Stimulated activated CD8-positive, alpha-beta memory T cell treated with anti-CD3 and anti-CD28 coated beads, Interleukin-12 subunit alpha, Interleukin-12 subunit beta, amount 100 ng/mL, for 24 hours (primary cell): ENCODE results near the gene RND1.

ENCODE experiments used
- DNase-seq: peaks from one replicate; pipeline ENCODE4 v3.0.0-alpha.2; 2020; ENCODE audit errors: extremely low read depth

RND1 gene

DNA sequence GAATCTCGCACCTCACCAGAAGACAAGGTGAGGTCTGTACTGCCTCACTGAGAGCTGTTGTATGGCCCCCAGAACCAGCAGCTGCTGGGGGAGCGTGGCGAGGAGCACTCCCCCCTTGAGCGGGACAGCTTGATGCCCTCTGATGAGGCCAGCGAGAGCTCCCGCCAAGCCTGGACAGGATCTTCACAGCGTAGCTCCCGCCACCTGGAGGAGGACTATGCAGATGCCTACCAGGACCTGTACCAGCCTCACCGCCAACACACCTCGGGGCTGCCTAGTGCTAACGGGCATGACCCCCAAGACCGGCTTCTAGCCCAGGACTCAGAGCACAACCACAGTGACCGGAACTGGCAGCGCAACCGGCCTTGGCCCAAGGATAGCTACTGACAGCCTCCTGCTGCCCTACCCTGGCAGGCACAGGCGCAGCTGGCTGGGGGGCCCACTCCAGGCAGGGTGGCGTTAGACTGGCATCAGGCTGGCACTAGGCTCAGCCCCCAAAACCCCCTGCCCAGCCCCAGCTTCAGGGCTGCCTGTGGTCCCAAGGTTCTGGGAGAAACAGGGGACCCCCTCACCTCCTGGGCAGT, 38.1 kb downstream of the RND1 start:
- DNase-seq = no peak

DNA sequence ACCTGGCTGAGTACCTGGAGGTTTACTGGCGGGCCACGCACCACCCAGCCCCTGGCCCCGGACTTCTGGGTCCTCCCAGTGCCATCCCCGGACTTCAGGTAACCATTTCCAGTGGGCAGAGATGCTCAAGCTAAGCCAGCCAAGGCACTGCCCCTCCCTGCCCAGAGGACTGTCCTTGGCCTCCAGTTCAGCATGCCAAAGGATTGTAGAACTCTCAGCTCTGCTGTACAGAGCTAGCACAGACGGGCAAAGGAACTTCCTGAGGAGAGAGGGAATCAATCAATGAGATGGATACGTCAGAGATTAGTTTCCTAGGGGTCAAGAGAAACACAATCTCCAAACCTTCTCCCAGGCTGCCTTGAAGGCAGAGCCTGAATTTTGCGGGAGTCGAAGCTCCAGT, 38.6 kb downstream of the RND1 start:
- DNase-seq = no peak

DNA sequence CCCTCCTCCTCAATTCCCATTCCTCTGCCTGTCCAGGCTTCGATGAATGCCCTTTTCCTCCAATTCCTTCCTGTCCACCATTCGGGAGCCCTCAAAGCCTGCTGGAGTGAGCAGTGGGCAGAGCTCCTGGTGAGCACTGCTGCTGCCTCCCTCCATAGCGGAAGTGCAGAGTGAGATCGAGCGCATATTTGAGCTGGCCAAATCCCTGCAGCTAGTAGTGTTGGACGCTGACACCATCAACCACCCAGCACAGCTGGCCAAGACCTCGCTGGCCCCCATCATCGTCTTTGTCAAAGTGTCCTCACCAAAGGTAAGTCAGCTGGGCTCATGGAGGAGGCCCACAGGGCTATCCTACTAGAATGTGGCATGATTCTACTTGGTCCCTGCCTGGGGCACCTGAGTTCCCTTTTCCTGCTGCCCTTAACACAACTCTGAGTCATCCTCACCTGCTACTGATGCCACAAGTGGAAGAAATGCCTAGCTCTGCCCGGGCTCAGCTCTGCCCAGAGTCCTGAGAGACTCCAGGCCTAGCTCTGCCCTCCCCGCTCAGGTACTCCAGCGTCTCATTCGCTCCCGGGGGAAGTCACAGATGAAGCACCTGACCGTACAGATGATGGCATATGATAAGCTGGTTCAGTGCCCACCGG, 39.3 kb downstream of the RND1 start:
- DNase-seq = no peak

DNA sequence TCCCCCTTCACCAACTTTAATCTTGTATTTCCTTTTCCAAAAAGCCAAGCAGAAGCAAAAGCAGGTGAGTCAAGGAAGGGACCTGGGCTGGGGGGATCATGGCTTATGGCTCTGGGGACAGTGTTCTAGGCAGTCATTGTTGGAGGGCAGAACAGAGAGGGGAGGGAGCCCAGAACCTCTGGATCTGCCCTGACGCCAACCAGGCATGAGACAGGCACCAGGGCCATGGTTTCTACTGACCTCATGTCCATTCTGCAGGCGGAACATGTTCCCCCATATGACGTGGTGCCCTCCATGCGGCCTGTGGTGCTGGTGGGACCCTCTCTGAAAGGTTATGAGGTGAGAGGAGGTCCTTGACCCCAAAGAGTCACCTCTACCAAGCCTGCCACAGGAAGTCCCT, 40.8 kb downstream of the RND1 start:
- no peak for DNase-seq

DNA sequence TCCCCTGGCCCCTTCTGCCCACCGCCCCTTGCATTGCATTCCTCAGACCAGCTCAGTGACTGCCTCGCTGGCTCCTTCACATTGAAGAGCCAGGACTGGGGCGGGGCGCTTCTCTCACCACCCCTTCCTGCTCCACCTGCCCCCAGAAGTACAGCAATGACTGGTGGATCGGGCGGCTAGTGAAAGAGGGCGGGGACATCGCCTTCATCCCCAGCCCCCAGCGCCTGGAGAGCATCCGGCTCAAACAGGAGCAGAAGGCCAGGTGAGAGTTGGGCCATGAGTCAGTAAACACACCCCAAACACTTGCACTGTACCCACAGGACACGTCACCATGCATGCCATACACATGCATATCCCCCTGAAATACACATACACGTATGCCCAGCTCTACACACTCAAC, 41.6 kb downstream of the RND1 start:
- DNase-seq = no peak

DNA sequence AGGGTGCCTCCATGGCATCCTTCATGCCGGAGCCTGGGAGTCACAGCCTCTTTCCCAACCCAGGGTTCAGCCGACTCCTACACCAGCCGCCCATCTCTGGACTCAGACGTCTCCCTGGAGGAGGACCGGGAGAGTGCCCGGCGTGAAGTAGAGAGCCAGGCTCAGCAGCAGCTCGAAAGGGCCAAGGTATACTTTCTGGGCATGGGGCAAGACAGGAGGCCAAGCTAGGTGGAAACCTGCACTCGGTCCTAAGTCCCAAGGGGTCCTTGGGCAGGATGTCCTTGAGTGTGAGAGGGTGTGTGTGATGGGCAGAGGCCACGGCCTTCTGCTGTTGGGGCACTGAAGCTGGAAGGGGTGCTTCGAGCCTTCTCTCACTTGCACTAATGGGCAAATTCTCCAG, 42.4 kb downstream of the RND1 start:
- DNase-seq = no peak

DNA sequence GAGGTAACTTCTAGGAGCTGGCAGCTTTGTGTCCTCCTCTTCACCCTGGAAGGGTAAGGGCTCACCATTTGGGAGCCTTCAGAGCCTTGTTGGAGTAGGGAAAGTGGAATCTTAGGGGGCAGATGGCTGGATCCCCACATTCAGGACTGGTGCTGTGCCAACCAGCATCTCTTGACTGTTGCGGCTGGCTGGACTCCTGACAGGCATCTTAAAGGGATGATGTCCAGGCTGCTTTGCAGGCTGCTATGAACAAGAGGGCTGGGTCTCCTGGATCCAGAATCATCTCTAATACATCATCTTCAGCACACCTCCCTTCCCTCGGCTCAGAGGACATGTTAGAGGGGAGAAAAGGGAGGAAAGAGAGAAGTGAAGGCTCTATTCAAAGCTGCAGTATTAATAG, 43.0 kb downstream of the RND1 start:
- no peak for DNase-seq

DNA sequence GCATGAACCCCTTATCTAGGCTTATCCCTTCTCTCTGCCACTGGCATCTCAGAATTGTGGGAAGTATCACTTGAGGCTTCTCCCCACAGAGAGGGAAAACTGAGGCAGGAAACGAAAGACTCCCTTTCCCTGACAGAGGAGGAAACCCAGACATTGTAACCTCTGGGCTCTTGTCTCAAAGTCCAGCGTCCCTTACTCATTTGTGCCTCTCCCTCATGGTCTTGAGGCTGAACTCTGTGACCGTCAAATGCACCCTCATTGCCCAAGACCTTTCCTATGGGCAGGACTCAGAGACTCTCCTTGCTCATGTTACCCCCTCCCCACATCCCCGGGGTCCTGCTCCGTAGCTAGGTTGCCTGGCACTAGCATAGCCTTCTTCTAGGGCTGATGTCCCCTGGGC, 43.5 kb downstream of the RND1 start:
- no peak for DNase-seq

DNA sequence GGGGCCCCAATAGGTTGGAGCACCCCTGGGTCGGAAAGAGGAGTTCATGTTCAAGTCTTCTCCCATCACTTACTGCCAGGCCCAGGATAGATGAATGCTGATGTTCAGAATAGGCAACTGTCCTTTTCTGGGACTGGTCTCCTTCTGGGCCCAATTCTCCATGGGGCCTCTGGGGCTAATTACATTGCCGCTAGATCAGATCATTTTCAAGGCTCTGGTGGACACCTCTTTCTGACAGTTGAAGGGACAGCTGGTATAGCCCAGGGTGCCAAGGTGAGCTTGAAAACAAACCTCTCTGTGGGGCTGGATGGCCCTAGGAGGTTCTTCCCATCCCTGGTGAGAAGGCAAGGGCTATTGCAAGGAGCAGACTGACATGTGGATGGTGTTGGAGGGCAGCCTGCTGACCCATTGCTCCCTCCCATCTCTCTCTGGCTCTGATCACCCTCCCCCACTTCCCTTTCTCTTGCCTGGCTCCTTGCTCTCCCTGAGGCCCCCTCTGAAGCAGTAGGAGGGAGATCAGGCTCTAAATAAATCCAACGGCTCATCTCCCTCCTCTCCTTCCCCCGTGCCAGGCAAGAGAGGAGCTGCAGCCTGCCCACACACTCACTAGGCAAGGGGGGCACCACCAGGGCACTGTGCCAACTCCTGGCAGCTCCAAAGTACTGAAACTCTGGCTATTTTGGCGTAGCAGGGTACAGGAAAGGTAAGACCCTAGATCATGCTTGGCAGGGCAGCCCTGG, 45.5 kb downstream of the RND1 start:
- no peak for DNase-seq

DNA sequence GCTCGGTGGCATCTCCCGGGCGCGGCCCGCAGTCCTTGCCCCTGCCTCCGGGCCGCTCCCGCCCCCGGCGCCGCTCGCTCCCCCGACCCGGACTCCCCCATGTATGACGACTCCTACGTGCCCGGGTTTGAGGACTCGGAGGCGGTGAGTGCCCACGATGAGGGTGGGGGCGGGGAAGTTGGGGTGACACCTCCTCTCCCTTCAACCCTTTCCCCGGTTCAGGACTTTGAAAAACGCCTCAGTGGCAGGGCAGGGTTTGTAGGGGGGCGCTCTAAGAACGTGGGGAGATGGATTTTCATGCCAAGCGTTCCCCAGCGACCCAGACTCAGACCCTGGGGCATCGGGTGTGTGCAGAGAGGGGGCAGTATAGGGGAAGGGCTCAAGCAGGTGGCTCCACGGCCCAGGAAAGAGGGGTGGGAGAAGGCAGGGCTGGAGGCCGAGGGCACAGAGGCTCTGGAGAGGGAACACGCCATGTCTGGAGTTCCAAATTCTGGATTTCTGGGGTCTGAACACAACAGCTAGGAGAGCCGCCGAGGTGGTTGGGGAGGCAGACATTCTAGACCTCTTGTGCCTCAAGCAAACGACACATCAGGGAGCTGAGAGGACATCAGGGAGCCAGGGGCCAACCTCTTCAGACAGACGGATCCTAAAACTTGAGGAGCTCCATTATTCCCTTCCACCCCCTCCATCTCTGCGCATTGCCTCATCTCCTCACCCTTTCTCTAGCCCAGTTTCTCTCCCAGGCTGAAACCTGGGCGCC, 46.7 kb downstream of the RND1 start:
- DNase-seq = no peak

DNA sequence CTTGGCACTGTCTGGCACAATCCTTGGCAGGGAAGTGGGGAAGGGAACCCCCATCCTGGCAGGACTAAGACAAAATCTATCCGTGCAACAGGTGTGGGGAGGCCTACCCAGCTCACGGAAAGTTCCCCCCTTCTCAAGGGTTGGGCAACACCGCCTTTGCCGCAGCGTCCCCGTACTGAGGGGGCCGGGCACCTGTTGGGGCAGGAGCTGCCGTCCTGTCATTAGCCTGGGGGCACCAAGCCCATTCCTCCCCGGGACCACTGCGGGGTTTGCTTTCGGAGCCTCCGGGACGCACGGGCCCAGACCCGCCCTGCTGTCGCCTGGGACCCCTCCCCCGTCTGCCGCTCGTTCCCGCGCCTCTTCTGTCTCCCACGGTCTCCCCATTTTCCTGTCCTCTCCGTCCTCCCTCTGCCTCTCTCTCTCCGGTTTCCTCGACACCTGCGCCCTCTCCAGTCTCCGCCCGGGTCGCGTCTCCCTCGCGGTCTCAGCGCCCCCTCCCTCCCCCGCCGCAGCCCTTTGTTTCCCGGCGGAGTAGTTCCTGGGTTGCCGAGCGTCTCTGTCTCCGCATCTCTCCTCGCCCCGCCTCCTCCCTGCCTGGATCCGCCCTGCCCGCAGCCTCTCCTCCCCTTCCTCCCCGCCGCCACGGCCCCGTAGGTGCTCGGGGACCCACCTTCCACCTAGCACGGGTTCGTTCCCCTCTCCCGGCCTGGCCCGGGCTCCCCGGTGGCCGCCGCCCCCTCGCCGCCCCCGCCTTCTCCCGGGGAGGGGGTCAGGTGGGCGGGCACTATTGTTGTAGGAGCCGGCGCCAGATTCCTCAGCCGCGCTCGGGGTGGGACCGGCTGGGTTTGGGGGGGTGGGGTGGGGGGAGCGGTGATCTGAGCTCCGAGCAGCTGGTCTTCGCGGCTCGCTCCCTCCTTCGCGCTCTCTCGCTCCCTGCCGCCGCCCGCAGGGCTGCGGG, 47.5 kb downstream of the RND1 start, which contains the start of gene CACNB3:
Gene CACNB3, plus strand, starts transcription at position 624 of the 958 bp plus-strand sequence. CDS start 434 bp downstream, outside the sequence.
- peak; percentile 41 for DNase-seq

DNA sequence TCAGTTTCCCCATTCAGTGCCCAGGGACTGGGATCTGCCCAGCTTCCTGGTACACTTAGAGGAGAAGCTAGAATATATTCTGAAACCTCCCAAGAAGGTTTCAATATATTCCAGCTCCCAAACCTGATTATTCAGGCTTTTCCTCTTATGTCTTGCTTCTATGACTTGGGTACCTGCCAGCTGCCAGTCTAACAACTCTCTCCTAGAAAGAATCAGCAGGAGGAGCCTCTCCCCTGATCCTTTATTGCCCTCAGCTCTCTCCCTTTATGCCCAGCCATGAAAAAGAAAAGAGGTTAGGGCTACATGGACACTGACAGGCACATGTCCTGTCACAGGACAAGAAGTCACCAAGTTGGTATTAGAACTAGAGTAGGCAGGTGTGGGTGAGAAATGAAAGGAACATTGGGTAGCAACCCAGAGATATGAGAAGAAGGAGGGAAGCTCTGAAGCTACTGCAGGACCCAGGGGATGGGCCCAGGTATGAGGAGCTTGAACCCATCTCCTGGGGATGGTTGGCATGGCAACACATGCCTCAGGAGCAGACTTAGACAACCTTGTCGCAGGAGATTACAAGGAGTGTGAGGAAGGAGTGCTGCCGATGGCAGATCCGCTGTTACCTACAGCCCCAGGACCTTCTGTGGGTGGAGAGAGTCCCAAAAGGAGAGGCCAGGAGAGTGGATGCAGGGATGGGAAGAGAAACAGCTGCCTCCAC, 49.4 kb downstream of the RND1 start:
- no peak for DNase-seq

DNA sequence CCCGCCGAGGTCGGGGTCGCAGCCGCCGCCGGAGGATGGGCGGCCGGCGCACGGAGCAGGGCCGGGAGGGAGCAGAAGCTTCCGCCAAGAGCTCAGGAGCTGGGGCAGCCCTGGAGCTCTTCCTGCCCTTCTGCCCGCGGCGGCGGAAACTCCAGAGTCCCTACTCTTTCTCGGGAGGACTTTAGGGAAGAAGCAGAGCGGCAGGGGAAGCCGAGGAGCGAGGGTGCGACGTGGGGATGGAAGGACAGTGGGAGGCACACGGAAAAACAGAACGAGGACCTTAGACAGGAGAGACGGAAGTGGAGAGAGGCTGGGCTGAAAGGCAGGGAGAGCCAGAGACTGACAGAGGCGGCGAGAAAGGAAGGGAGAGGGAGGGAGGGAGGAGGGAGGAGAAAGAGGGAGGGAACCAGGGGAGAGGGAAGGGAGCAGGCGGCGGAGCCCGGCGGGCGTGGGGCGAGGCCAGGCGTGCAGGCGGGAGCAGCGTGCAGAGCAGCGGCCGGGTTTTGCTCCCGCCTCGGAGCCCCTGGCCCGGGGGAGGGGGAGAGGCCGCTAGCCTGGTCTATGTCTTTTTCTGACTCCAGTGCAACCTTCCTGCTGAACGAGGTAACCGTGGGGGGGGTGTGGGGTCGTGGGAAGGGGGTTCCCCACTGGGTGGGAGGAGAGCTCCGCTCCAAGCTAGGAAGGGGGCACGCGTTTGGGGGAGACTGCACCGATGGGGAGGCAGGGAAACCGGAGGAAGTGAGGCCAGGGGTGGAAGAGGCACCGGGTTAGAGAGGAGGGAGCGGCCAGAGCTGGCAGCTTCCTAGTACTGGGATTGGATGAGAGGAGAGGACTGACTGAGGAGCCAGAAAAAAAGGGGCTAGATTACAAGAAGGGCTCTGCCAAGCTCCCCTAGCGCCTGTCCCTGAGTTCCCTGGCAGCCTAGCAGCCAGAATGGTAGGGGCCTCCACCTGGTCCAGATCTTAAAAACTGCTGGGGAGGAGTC, 50.3 kb downstream of the RND1 start:
- DNase-seq = no peak

DNA sequence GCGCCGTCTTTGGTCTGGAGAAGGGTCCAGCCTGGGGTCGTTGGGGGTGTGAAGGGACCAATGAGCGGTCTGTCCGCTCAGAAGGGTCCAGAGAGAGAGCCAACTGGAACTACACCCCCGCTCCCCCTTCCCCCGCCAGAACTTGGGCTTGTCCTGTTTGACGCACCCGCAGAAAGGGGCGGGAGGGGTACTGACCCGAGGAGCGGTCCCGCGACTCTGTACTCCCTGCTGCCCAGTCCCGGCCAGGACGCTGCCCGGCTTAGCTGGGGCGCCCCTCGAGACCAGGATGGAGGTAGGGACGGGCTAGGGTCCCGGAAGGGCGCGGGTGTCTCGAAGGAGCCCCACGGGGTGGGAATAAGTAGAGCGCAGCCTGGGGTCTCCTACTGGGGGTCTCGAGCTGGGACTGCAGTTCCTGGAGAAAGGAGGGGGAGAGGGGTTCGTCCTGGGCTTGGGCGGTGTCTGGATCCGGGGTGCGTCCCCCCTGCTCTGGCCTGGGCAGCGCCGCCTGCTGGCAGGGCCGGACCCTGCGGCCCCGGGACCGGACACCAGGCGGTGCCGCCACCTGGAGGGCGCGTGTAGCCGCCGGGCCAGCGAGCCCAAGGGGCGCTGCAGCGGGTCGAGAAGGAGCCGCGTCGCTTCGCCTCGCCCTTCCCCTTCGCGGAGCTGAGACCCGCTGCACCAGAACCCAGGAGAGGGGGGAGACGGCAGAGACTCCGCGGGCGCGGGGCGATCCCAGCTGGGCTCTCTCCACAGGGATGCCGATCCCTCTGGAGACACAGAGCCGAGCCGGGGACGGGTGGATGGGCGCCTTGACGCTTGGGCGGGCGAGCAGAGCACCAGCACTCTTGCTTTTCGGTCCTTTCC, 51.2 kb downstream of the RND1 start:
- peak; percentile 40 for DNase-seq

DNA sequence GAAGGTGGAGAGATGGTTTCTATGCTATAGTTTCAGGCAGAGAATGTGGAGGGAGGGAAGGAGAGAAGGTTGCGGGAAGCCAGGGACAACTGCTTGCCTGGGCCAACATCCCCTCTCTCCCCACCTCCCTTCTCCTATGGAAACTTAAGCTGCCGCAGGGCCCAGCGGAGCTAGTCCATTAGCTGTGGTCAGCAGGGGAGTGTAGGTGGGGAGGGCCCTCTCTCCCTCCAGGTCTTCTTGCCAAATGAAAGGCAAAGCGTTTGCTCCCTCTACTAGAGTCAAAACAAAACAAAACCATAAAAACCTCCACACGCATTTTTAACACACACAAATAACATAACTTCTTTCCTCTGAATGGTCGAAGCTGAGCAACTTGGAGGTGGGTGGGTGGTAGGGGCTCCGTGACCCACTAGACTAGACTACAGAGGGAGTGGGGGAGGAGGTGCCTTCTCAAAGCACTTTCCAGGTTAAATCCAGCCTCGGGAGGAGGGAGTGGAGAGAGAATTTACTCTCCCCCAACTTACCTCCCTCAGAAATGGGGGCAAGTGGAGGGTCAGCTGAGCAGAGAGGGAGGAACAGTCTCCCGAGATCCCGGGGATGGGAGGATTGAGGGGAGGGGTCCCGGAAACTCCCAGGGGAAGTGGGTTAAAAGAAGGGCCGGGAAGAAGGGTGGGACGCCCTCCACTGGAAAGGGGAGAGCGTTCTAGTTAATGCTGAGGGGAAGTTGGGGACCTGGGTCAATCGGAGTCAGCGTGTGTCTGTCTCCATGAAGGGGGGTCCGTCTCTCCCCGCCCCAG, 52.0 kb downstream of the RND1 start:
- no peak for DNase-seq

DNA sequence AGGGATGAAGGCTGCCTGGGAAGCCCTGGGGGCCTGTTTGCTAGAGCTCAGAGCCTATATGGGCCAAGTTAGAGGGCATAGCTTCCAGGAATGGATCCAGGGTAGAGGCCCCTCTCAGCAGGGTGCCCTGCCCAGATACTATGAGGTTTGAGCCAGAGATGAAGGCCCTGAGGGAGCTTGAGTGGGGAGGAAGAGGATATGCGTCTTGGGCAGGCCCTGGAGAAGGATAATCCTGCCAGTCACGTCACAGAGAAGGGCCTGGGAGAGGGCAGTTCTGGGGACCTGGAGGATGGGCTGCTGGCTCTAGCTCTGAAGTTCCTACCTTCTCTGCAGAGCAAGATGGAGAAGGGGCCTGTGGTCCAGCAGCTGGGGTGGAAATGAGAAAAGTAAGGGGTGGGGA, 53.3 kb downstream of the RND1 start:
- DNase-seq = no peak

DNA sequence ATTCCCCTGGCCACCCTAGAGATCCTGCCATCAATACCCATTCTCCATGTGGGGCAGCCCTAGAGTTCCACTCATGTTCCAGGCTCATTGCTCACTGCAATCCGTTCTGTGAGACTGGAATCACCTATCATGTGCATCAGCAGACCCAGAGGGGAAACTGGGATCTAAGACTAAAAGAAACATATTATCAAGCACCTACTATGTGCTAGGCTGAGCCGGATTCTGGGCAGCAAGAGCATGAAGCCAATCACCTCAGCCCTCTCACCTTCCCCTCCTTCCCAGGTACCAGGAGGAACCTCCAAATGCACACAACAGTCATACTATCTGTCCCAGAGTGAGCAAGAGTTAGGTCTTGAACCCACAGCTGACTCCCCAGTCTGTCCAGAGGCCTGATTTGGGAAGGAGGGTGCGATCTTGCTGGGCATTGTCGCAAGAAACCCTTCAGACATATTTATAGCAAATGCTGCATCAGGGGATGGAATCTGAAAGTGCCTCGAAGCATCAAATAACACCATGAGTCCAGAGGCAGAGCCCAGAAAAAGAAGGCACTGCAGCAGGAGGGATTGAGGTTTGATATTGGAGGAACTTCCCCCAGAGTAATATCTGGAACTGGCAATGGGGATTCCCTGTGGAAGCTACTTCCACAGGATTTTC, 54.1 kb downstream of the RND1 start:
- no peak for DNase-seq
